Measurements from ENCODE around the gene PIWIL1. TPM values are rescaled to one million over a fixed set of nuclear protein-coding genes. Genes with fewer than 3 reads are reported as not detected.

The PIWIL1 gene
- polyA plus RNA-seq, 1 of the 3 experiments (the other 2 are of a cell fraction) = 0.05 TPM

DNA sequence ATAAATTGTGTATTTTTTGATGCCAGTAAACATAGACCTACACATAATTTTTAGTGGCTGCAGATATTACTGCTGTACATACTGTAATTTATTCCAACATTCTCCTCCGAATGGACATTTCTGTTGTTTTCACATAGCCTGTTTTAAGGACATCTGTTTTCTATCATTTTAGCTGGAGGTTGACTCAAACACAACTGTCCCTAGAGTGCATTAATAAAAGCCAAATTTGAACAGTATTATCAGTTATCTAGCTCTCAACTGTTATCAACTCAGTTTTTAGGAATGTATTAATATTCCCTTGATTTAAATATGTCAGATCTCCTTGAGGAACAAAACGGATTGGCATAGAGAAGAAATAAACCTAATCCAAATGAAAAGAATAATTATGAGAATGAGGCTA lies 17.2 kb upstream of the PIWIL1 start:
- peak in 1 of 2 experiments; percentile 65; a peak in 1 of 4 replicates for TF ChIP-seq EP300 (IDR thresholded peaks at IDR 0.05; ENCODE audit: borderline replicate concordance in 1 of 2, low read depth in 1 of 2, low read length in 1 of 2)
- no peak for TF ChIP-seq TAF1 (IDR thresholded peaks at IDR 0.05; ENCODE audit: borderline replicate concordance, low read depth, low read length)
- TF ChIP-seq CHD2 (IDR thresholded peaks at IDR 0.05; ENCODE audit: low read length, partially characterized antibody) = peak; percentile 13
- peak; percentile 74 for TF ChIP-seq GATA2 (CRISPR knock-in tag; IDR thresholded peaks at IDR 0.05)
- peak; percentile 28; the same call in 1 of the 2 replicates for TF ChIP-seq MXI1 (IDR thresholded peaks at IDR 0.05; ENCODE audit: low read depth, low read length)
- TF ChIP-seq RCOR1 (IDR thresholded peaks at IDR 0.05; ENCODE audit: low read length) = peak; percentile 62; the same call in 1 of the 2 replicates
- no peak for TF ChIP-seq TEAD4 (IDR thresholded peaks at IDR 0.05; ENCODE audit: borderline replicate concordance, insufficient read depth)
- TF ChIP-seq, protein P1, sequence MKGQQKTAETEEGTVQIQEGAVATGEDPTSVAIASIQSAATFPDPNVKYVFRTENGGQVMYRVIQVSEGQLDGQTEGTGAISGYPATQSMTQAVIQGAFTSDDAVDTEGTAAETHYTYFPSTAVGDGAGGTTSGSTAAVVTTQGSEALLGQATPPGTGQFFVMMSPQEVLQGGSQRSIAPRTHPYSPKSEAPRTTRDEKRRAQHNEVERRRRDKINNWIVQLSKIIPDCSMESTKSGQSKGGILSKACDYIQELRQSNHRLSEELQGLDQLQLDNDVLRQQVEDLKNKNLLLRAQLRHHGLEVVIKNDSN (IDR thresholded peaks at IDR 0.05; ENCODE audit: borderline replicate concordance, low read depth) = no peak
- Histone ChIP-seq H3K4me2 (no peak overlapping the region), H3K9me3 (no peaks in the 10 kb centered on the region), H3K27ac (ENCODE audit: low read depth in 2 of 2, low read length in 1 of 2) (no peak overlapping the region), H2AFZ (ENCODE audit: low read depth) (no peak overlapping the region), H3K4me3 (ENCODE audit: low read depth in 2 of 2, low read length in 1 of 2) (no peak overlapping the region), H3K27me3 (ENCODE audit: insufficient read depth) (no peaks in the 10 kb centered on the region), H3F3A (replicated peaks; ENCODE audit: insufficient read depth) (no peaks in the 10 kb centered on the region), H3K9me2 (no peaks in the 10 kb centered on the region), H3K4me1 (ENCODE audit: control insufficient read depth in 1 of 2, insufficient read depth in 2 of 2, low read depth in 1 of 2, low read length in 1 of 2) (no peaks in the 10 kb centered on the region; a peak in 2 of 4 replicates), H3K79me2 (ENCODE audit: insufficient read depth) (no peaks in the 10 kb centered on the region), H3K9ac (no peak overlapping the region), H4K20me1 (ENCODE audit: insufficient read depth) (no peaks in the 10 kb centered on the region), H3K36me3 (replicated peaks in 1 of 2; ENCODE audit: control insufficient read depth in 1 of 2, insufficient read depth in 2 of 2, low read length in 1 of 2) (no peaks in the 10 kb centered on the region)
- CTCF ChIA-PET = interaction anchor here (1.0 to 9.7 kb wide), 8 partner anchors 11 to 307 kb away, joined by 3 to 100 read pairs (median 11); no protein-coding TSS in a partner anchor
- POLR2A ChIA-PET = no interaction called here
- WGBS (ENCODE audit: low lambda C conversion rate) = 2% methylated on average over 2 of the region's 2 CpGs
- DNase-seq = no peak

DNA sequence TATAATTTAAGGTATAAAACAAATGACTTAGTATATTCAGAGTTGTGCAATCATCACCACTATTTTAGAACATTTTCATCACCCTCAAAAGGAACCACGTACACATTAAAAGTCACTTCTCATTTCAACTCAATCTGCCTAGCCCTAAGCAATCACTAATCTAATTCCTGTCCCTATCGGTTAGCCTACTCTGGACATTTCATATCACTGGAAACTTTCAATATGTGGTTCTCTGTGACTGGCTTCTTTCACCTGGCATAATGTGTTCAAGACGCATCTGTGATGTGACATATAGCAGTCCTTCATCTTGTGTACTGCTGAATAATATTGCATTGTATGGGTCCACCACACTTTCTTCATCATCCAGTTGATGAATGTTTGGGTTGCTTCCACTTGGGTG lies 15.4 kb upstream of the PIWIL1 start:
- no peaks in the 10 kb centered on the region for H3F3A ChIP-seq (replicated peaks; ENCODE audit: insufficient read depth)
- no peaks in the 10 kb centered on the region for H3K9me2 ChIP-seq
- TF ChIP-seq RCOR1 (IDR thresholded peaks at IDR 0.05; ENCODE audit: low read length) (peak; percentile 76), EZH2phosphoT487 (IDR thresholded peaks at IDR 0.05; ENCODE audit: borderline replicate concordance, low read depth) (no peak), MXI1 (IDR thresholded peaks at IDR 0.05; ENCODE audit: low read depth, low read length) (no peak), FOSL2 (IDR thresholded peaks at IDR 0.05; ENCODE audit: borderline replicate concordance, low read depth) (no peak), TCF12 (IDR thresholded peaks at IDR 0.05) (peak; percentile 19; the same call in 1 of the 2 replicates), JUND (IDR thresholded peaks at IDR 0.05) (no peak), NFIC (IDR thresholded peaks at IDR 0.05; ENCODE audit: borderline replicate concordance) (no peak), SMC3 (IDR thresholded peaks at IDR 0.05; ENCODE audit: low read depth, low read length) (no peak), EP300 (IDR thresholded peaks at IDR 0.05; ENCODE audit: borderline replicate concordance in 1 of 2, low read depth in 1 of 2, low read length in 1 of 2) (peak in 1 of 2 experiments; percentile 84; a peak in 2 of 4 replicates), GABPA (IDR thresholded peaks at IDR 0.05; ENCODE audit: low read depth) (no peak), TAF1 (IDR thresholded peaks at IDR 0.05; ENCODE audit: borderline replicate concordance, low read depth, low read length) (no peak), POLR2AphosphoS5 (IDR thresholded peaks at IDR 0.05; ENCODE audit: low read depth, low read length) (no peak), GATA2 (CRISPR knock-in tag; IDR thresholded peaks at IDR 0.05) (peak; percentile 87), FOXJ3 (CRISPR knock-in tag; IDR thresholded peaks at IDR 0.05) (peak; percentile 85), RFX5 (IDR thresholded peaks at IDR 0.05; ENCODE audit: low read length) (no peak), TEAD4 (IDR thresholded peaks at IDR 0.05; ENCODE audit: borderline replicate concordance, insufficient read depth) (no peak), FOXM1 (IDR thresholded peaks at IDR 0.05; ENCODE audit: low read depth) (no peak)
- TF ChIP-seq, protein P2, sequence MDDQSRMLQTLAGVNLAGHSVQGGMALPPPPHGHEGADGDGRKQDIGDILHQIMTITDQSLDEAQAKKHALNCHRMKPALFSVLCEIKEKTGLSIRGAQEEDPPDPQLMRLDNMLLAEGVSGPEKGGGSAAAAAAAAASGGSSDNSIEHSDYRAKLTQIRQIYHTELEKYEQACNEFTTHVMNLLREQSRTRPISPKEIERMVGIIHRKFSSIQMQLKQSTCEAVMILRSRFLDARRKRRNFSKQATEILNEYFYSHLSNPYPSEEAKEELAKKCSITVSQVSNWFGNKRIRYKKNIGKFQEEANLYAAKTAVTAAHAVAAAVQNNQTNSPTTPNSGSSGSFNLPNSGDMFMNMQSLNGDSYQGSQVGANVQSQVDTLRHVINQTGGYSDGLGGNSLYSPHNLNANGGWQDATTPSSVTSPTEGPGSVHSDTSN (IDR thresholded peaks at IDR 0.05) = no peak
- TF ChIP-seq, protein P3, sequence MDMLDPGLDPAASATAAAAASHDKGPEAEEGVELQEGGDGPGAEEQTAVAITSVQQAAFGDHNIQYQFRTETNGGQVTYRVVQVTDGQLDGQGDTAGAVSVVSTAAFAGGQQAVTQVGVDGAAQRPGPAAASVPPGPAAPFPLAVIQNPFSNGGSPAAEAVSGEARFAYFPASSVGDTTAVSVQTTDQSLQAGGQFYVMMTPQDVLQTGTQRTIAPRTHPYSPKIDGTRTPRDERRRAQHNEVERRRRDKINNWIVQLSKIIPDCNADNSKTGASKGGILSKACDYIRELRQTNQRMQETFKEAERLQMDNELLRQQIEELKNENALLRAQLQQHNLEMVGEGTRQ (IDR thresholded peaks at IDR 0.05; ENCODE audit: borderline replicate concordance, low read depth, low read length) = no peak
- TF ChIP-seq, protein P1 (IDR thresholded peaks at IDR 0.05; ENCODE audit: borderline replicate concordance, low read depth) = no peak
- TF ChIP-seq, protein P4, sequence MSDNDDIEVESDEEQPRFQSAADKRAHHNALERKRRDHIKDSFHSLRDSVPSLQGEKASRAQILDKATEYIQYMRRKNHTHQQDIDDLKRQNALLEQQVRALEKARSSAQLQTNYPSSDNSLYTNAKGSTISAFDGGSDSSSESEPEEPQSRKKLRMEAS (IDR thresholded peaks at IDR 0.05; ENCODE audit: low read depth) = no peak
- WGBS (ENCODE audit: low lambda C conversion rate) = 8% methylated on average over 3 of the region's 3 CpGs
- DNase-seq = no peak
- H3K4me2 ChIP-seq = no peak overlapping the region
- CTCF ChIA-PET = interaction anchor here (2.3 to 9.7 kb wide), 3 partner anchors 11 to 280 kb away, joined by 7 to 100 read pairs (median 36); no protein-coding TSS in a partner anchor
- no peak overlapping the region for H2AFZ ChIP-seq (ENCODE audit: low read depth)
- no peaks in the 10 kb centered on the region for H4K20me1 ChIP-seq (ENCODE audit: insufficient read depth)
- no peaks in the 10 kb centered on the region; a peak in 2 of 4 replicates for H3K4me1 ChIP-seq (ENCODE audit: control insufficient read depth in 1 of 2, insufficient read depth in 2 of 2, low read depth in 1 of 2, low read length in 1 of 2)
- no peaks in the 10 kb centered on the region for H3K9me3 ChIP-seq
- no peak overlapping the region for H3K27ac ChIP-seq (ENCODE audit: low read depth in 2 of 2, low read length in 1 of 2)
- POLR2A ChIA-PET = no interaction called here
- no peak overlapping the region for H3K9ac ChIP-seq
- no peak overlapping the region for H3K4me3 ChIP-seq (ENCODE audit: low read depth in 2 of 2, low read length in 1 of 2)
- H3K27me3 ChIP-seq (ENCODE audit: insufficient read depth) = no peaks in the 10 kb centered on the region
- H3K79me2 ChIP-seq (ENCODE audit: insufficient read depth) = no peaks in the 10 kb centered on the region
- no peaks in the 10 kb centered on the region for H3K36me3 ChIP-seq (replicated peaks in 1 of 2; ENCODE audit: control insufficient read depth in 1 of 2, insufficient read depth in 2 of 2, low read length in 1 of 2)
